Stimulated activated CD8-positive, alpha-beta memory T cell treated with anti-CD3 and anti-CD28 coated beads, Interleukin-15, amount 100 ng/mL, for 4 hours (primary cell): ENCODE data around the gene IDH3G.
"Not testable (repeated sequence)": the region's sequence is repeated elsewhere in the genome, so short reads cannot be mapped to it uniquely, and the experiment has no call there.

ENCODE experiments used
- DNase-seq, 2 donors: peaks; one replicate each; pipeline ENCODE4 v3.0.0-alpha.2; 2020; ENCODE audit warnings: low read depth in 2 of 2

The IDH3G gene

DNA sequence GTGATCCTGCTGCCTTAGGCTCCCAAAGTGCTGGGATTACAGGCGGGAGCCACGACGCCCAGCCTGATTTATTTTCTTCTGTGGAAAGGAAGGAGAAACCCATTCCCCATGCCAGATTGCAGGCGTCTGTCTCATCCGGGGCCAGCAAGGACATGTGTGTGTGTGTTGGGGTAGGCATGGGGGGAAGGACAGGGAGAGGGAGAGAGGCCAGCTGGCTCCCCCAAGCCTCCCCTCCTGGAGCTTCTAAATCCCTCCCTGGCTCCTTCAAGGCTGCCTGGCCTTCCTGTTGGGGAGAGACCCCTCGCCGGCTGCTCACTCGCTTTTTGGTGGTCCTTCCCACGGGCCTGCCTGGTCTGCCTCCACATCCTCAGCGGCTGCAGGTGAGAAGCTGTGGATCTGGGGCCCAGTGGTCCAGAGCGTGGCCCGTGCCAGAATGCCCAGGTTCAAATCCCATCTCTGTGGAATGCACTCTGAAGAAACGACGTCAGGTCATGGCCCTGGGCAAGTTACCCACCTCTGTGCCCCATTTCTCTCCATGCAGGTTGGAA lies 31.5 kb downstream of the IDH3G start:
- DNase-seq, result no peak

DNA sequence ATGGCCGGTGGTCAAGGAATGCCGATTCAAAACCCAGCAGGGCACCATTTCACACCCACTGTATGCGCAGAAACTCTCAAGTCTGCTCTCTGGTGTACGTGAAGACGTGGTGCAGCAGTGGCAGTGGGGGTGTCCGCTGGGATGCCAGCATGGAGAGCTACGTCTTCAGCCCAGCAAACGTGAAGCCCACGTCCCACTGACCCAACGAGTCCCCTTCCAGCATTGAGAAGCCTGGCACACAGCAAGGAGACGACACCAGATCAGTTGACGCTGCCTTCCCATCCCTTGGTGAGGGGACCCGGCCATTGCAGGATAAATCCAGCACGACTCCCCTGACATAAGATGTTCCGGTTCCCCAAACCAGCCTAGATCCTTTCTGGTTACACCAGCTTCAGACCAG lies 32.3 kb downstream of the IDH3G start:
- DNase-seq, result no peak

DNA sequence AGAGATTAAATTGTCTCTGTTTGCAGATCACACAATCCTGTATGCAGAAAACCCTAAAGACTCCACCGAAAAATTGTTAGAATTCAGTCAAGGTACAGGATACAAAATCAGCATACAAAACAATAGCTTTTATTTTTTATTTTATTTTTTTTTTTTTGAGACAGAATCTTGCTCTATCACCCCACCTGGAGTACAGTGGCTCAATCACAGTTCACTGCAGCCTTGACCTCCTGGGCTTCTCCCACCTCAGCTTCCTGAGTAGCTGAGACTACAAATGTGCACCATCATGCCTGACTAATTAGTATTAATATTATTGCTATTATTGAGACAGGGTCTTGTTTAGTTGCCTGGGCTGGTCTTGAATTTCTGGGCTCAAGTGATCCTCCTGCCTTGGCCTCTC lies 39.0 kb downstream of the IDH3G start:
- no peak for DNase-seq

DNA sequence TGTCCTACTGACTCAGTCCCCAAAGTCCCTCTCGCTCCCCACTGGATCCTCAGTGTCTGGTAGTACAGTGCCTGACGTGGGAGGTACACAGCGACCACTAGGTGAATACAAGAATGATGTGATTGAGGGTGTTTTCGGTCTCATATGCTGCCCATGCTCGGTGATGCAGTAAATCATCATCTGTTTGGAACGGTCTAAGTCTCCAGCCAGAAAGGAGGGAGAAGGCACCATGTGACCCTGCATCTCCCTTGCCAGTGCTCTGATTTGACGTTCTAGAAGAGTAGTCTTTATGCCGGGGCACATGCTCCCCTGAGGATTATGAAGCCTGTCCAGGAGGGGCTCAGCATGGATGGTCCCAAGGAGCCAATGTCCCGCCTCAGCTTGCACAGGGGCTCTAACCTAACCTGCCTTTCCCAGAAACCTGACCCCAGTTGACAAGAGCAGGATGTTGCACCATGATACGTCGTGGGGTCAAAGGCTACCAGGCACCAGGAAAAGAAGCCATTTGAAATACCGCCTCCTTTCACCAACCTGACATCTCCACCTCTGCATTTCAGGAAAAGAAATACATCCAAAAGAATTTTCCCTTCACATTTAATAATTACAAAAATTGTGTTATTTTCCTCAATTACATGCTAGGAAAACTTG lies 43.9 kb downstream of the IDH3G start:
- no peak for DNase-seq

DNA sequence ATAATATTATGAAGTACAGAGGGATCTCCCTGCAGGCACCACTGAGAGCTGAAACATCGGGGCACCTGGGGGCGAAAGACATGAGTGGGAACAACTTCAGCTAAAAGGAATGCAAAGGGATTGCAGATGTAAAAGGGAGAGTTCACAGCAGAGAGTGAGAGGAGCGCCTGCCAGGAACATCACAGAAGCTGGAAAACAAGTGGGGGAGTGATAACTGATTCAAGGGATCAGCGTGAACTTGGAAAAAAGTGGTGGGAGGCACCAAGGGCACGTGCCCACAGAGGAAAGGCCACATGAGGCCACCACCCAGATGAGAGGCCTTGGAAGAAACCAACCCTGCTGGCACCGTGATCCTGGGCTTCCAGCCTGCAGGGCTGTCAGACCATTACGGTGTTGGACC lies 45.2 kb downstream of the IDH3G start:
- DNase-seq, result not testable (repeated sequence)

DNA sequence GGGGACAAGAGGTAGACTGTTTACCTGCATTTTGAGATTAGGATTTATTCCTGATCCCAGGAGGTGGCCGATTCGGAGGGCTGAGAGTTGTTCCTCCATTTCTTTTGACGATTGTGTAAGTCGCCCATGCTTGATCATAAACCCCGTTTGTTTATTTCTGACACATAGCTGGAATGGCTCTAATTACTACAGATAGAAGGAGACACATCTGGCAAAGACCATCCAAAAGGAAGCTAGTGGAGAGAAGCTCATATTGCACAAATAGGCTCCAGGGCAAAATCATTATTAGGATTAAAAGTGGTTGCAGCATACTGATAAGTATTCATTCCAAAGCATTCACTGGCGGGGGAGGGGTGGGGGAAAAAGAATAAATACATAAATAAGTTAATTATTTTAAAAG lies 47.2 kb downstream of the IDH3G start:
- not testable (repeated sequence) for DNase-seq

DNA sequence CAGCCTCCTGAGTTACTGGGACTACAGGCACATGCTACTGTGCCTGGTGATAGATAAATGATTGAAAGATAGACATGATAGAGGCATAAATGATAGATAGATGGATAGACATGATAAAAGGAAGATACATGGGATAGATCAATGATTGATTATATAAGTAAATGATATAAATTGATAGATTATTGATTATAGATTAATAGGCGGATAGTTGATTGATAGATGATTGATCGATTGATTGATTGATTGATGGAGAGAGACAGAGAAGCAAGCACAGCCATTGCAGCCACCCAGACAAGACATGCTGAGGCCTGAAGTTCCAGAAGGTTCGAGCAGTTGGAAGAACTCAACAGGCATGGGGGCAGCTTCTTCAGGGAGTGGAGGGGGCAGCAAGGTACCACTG lies 47.8 kb downstream of the IDH3G start:
- no peak for DNase-seq

DNA sequence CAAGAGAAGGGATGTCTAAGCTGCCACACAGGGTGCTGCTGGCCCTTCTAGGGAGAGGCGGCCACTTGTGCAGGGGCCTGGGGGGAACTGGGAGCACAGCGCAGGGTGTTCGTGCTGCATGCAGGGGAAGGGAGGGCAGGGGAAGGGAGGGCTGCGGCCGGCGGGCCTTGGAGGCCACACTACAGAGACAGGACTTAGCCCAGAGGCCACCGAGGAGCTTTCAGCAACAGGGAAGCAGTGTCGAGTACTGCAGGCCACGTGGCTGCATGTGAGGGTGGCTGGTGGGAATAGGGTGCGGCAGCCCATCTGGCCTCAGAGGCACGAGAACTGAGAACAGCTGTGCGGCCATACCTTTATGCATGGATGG lies 49.1 kb downstream of the IDH3G start:
- not testable (repeated sequence) for DNase-seq

DNA sequence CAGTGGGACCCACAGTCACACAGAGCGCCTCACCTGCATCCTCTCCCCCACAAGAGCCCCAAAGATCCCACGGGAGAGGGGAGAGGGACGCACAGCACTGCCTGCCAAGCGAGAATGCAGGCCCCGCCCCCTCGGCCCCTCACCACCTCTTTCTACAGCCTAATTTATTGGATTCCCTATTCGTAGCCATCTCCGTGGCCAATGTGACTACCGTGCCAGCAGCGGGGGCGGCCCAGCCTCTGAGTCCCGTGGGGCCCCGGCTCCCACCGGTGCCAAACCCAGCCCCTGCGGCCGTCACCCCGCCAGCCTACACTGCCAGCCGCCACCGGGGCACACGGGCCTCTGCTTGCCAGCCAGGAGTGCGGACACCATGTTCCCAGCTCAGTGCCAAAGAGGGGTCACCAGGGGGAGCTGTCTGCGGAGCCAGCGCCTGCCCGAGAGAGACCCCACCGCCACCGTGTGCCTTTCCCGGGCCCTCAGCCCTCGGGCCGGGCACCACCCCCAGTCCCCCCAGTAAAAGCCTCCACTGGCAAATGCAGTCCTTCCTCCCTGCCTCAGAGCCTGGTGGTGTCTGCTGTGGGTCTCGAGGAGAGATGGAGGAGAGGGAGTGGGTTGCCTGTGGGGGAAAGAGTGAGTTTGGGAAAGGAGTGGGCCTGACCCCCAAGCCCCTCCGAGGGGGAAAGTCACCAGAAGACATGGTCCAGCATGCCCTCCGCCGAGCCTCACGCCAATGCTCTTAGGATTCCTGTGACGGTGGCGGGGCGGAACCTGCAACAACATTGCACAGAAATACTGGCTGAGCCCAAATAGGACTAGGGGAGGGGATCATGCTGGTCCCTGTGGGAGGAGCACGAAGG lies 49.7 kb downstream of the IDH3G start:
- DNase-seq, result no peak

DNA sequence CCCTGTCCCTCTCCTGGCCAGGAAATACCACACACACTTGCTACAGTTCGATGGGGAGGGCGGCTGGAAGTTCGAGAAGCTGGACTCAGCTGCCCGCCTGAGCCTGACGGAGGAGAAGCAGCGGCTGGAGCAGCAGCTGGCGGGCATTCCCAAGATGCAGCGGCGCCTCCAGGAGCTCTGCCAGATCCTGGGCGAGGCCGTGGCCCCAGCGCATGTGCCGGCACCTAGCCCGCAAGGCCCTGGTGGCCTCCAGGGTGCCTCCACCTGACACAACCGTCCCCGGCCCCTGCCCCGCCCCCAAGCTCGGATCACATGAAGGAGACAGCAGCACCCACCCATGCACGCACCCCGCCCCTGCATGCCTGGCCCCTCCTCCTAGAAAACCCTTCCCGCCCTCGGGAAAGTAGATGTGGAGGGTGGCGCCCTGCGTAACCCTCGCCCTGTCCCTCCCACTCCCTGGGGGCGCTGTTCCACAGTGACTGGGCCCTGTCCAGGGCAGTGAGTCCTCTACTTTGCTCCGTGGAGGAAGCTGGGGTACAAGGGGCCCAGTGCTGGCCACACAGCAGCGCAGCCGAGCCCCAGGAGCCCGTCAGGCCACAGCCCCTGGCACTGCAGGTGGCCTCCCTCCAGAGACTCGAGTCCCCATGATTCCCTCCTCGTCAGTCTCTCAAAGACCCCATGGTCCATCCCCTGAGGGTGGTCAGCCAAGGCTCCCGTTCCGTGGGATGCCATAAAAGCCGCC lies 50.5 kb downstream of the IDH3G start:
- DNase-seq, result not testable (repeated sequence)

DNA sequence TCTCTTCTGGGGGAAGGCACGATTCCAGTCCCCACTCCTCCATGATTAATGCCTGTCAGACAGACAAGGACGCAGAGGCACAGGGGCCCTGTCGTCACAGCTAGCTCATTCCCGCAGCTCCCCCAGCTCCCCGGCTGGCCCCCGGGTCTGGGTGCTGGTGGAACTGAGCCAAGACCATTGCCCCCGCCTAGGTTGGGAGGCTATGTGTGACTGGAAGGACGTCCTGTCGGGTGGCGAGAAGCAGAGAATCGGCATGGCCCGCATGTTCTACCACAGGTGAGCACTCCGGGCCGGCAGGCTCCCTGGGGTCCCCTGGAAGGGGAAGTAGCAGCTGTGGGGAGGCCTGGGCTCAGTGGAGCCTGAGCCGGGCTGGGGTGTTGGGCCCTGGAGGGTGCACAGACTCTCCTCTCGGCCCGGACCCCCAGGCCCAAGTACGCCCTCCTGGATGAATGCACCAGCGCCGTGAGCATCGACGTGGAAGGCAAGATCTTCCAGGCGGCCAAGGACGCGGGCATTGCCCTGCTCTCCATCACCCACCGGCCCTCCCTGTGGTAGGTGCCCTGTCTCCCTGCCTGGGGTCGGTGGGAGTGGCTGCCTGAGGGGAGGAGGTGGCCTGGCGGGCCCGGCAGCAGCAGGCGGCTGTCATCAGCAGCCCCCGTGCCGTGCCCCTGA lies 51.2 kb downstream of the IDH3G start:
- not testable (repeated sequence) for DNase-seq

DNA sequence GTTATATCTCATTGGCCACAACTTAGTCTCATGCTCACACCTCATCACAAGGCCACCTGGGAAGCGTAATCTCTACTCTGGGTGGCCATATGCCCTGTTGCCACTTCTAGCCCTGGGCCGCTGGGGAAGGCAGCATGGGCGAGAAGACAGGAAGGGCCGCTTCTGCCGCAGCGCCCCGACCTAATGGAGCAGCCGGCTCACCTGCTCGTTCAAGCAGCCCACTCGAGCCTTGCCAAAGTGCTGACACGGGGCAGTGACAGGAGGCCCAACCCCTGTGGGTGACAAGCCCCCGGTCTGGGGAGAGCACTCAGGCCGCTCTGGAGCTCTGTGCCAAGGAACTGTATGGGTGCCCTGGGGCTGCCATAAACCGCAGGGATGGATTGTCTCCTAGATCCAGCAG lies 52.1 kb downstream of the IDH3G start:
- DNase-seq, result not testable (repeated sequence)

DNA sequence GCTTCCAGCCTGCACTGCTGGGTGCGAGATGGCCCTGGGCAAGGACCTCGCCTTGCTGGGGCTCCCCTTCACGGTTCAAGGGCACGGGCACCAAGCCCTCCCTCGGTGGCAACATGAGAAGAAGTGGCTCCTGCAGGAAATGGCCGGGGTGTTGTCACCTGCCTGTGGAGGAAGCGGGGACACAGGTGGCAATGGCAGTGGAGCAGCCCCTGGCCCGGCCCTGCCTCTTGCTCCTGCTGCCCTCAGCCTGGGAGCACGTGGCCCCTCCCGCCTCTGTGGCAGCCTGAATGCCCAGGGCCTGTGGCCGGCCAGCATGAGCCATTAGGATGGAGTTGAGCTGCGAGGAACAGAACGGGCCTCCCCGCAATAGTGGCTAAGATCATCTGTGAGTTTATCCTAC lies 52.7 kb downstream of the IDH3G start:
- DNase-seq, result no peak

DNA sequence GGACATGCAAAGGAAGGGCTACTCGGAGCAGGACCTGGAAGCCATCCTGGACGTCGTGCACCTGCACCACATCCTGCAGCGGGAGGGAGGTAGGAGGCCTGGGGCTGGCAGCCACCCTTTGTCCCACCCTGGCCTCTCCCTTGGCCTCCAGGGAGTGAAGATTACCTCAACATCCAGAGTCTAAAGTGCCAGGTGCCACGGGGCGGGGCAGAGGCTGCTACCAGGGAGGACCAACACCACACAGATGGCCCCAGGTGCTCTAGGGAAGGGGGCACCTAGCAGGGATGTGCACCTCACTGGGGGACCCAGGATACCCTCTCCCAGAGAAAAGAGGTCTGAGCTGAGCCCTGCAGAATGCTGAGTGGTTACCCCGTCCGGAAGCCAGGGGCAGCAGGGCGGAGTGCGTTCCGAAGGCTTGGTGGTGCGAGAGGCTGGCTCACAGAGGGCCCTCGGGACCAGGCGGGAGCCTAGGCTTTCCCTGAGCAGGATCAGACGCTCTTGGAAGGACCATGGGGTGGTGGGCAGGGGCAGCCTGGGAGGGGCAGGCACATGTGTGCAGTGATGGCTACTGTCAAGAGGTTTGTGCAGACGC lies 53.4 kb downstream of the IDH3G start:
- DNase-seq, result no peak

DNA sequence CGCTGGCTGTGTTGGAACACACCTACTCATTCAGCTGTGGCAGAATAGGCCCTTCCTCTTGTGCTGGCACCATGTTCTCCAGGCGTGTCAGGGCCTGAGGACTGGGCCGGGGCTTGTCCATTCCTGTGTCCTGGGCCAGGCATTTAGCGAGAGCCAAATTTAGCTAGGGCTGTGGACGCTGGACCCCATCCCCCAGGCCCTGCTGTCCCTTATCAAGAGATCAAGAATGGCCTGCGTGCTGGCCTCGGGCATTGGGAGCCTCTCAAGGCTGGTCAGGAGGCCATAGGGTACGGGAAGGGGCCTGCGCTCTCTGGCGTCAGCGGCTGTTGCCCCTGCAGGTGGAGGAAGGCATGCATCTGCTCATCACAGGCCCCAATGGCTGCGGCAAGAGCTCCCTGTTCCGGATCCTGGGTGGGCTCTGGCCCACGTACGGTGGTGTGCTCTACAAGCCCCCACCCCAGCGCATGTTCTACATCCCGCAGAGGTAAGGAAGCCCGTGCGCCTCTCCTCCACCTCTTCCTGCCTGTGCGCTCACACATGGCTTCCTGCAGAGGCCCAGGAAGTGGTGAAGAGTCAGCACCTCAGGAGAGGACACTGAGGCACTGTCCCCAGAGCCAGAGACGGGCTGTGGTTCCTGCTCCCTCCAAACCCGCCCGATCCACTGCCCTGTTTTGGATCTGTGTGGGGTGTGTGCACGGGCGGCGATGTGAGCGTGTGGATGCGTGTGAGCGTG lies 54.3 kb downstream of the IDH3G start:
- DNase-seq, result no peak

DNA sequence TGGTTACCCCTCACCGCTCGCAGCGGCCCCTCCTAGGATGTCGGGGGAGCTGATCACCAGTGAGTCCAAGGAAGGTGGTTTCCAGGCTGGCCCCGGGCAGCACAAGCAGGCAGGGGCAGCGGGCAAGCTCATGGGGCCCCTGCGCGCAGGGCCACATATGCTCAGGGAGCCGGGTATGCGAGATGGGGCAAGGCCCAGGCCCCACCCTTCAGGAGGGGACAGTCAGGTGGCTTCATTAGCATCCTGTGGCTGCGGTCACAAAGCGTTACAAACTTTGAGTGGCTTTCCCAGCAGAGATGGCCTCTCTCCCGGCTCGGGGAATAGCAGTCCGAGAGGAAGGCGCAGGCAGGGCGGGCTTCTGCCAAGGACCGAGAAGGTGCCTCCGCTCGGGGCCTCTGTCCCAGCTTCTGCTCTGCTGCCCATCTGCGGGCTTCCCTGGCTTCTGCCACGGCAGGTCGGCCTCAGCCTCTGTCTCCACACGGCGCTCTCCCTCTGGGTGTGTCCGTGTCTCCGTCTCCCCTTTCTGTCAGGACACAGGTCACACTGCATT lies 56.0 kb downstream of the IDH3G start:
- DNase-seq, result no peak

DNA sequence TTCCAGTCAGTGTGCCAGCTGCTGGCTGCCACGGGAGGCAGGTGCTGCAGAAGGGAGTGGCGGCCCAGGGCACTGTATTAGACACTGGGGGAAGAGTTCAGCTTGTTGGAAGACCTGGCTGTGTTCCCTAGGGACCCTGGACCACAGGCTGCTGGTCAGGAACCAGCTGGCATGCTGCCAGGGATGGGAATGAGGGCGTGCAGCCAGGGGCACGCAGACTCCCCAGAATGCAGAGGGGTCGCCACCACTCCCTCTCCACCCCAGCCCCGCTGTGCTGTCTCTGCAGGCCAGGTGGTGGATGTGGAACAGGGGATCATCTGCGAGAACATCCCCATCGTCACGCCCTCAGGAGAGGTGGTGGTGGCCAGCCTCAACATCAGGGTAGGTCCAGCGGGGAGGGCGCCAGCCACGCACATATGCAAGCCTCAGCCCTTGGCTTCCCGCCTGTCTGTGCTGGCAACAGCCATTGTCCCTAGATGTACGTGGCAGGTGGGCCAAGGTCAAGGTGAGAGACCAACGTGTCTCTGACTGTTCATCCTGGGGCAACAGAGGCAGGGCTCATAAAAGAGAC lies 57.2 kb downstream of the IDH3G start:
- no peak for DNase-seq

DNA sequence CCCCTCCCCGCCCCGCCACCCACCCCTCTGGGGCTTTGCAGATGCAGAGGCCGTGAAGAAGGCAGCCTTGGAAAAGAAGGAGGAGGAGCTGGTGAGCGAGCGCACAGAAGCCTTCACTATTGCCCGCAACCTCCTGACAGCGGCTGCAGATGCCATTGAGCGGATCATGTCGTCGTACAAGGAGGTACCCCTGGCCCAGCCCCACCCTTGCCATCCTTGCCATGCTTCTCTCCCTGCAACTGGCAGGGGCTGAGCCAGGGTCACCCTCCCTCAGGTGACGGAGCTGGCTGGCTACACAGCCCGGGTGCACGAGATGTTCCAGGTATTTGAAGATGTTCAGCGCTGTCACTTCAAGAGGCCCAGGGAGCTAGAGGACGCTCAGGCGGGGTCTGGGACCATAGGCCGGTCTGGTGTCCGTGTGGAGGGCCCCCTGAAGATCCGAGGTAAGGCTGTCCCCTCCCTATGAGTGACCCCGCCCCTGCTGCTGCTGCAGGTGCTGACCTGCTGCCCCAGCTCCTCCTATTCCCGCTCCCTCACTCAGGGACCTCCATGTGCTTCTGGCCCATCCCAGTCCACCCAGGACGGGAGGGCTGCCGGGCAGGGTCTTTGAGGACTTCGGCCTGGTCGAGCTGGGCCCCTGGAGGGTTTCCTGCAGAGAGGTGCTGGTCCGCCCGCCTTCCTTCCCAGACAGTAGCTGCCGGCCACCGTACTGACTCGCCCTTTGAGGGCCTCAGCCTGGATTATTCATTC lies 57.9 kb downstream of the IDH3G start:
- DNase-seq, result no peak
